Mucosa of rectum (tissue), 2 donors: ENCODE results near the gene PDE4B.

Experiments
- H3K27ac ChIP-seq, 2 donors: one replicate each; pipeline ENCODE4 v1.7.0; 2013; ENCODE audit warnings: inconsistent platforms in 2 of 2, low read depth in 2 of 2, low read length in 2 of 2
- H3K27me3 ChIP-seq, 2 donors: one replicate each; pipeline ENCODE4 v1.7.0; 2013; ENCODE audit warnings: low read length in 2 of 2; ENCODE audit not compliant: control insufficient read depth in 2 of 2, insufficient read depth in 2 of 2
- H3K36me3 ChIP-seq, 2 donors: one replicate each; pipeline ENCODE4 v1.7.0; 2013; ENCODE audit warnings: low read length in 2 of 2; ENCODE audit not compliant: control insufficient read depth in 2 of 2, insufficient read depth in 2 of 2
- H3K4me1 ChIP-seq, 2 donors: one replicate each; pipeline ENCODE4 v1.7.0; 2013; ENCODE audit warnings: low read length in 2 of 2, mild to moderate bottlenecking in 1 of 2; ENCODE audit not compliant: control insufficient read depth in 2 of 2, insufficient read depth in 2 of 2
- H3K4me3 ChIP-seq, 2 donors: one replicate each; pipeline ENCODE4 v1.7.0; 2013; ENCODE audit warnings: low read length in 2 of 2
- H3K9ac ChIP-seq, 2 donors: one replicate each; pipeline ENCODE4 v1.7.0; 2013; ENCODE audit warnings: low read length in 2 of 2, low read depth in 1 of 2, mild to moderate bottlenecking in 1 of 2
- H3K9me3 ChIP-seq, 2 donors: one replicate each; pipeline ENCODE4 v1.7.0; 2013; ENCODE audit warnings: low read length in 2 of 2; ENCODE audit not compliant: control insufficient read depth in 2 of 2
- donor health status: healthy.
- donor health status: Normal muscosa, but diverticular disease.

PDE4B gene

DNA sequence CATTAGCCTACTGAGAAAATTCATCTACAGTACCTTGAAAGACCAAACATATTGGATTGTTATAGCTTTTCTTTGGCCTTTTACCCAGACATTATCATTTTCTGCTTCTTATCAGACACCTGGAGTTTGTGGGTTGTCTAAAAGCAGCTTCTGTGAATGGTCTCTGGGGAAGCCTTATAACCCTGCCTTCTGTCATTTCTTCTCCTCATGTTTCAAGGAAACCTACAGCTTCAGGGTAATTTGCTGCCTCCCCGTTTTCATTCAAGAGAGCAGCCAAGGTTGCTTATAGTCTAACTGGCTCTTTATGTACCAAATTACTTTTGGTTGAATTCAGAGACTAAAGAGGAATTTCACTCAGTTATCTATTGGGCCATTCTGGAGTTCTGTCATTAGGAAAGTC lies 453.0 kb downstream of the PDE4B start:
- Histone ChIP-seq H3K36me3 (no peaks in the 10 kb centered on the region), H3K27ac (no peak overlapping the region), H3K4me3 (no peak overlapping the region), H3K4me1 (peaks cover 0 to 4% of the 10 kb centered on the region in 2 donors), H3K9me3 (no peaks in the 10 kb centered on the region), H3K9ac (no peak overlapping the region), H3K27me3 (no peaks in the 10 kb centered on the region)

DNA sequence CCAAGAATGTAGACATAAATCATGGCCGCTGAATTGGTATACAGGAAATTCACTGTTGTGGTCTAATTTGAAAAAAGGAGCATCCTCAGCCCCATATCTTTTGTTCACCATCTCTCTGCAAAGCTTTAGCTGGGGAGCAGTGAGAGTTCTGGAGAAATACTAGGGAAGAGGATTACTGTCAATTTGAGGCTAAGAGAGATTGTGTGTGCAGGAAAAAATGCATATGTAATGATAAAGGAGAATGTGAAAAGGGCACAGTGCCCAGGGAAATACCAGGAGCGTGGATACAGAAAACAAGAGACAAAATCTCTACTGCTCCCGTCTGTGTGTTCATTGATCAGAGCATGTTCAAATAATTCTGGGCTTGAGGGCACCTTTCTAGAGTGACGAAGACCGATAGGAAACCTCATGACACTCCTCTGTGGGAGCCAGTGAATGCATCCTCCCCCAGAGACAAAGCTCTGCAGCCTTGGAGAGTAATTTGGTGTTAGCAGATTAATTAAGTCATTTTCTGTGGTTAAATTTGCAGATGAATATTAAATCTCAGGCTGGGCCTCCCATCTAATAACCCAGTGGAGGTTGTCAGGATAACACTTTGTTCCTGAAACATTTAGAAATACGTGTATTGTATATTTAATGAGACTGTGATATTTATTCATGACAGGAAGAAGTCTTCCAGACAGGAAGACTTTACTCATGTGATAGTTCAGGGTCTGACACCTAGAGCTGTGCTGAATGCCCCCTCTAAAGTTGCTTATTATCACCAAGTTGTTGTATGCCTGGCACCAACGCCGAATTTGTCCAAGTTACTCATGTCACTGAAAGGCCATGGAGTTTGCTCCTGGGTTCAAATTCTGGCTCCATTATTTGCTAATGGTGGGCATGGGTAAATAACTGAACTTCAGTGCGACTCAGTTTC lies 453.9 kb downstream of the PDE4B start:
- no peak overlapping the region for H3K4me3 ChIP-seq
- H3K36me3 ChIP-seq, result no peaks in the 10 kb centered on the region
- H3K9ac ChIP-seq, result no peak overlapping the region
- H3K27me3 ChIP-seq, result no peaks in the 10 kb centered on the region
- H3K27ac ChIP-seq, result peak overlapping the region in 1 of 2 donors; percentile 33
- H3K9me3 ChIP-seq, result no peaks in the 10 kb centered on the region
- peaks cover 0 to 4% of the 10 kb centered on the region in 2 donors for H3K4me1 ChIP-seq

DNA sequence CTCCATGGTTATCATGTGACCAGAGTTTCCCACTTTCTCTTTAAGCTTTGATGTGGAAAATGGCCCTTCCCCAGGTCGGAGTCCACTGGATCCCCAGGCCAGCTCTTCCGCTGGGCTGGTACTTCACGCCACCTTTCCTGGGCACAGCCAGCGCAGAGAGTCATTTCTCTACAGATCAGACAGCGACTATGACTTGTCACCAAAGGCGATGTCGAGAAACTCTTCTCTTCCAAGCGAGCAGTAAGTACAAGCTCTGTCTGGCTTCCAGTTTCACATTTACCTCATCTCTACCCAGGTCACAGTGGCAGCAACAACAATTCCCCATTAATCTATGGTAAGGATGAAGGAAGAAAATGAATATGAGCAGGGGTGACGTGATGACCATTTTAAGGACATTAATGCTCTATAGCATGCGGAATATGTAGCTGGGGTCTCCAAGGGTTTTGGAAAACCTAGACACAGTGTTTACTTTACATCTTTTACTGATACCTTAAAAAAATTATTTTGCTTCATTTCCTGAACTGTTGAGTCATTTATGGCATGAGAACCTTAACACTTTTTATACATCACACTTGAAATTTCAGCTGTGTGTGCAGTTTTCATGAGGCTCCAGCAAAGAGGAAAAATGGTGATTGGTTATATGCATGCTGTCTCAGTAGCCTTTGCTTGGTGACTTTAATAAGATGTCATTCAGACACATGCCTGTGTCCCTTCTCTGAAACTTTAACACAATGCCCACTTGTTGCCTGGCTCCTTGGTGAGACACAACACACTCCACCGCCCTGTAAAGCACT lies 454.9 kb downstream of the PDE4B start:
- H3K4me1 ChIP-seq, result peaks cover 0 to 4% of the 10 kb centered on the region in 2 donors
- H3K27ac ChIP-seq, result peak overlapping the region in 1 of 2 donors; percentile 33
- H3K27me3 ChIP-seq, result no peaks in the 10 kb centered on the region
- peak overlapping the region in 1 of 2 donors; percentile 53 for H3K4me3 ChIP-seq
- no peaks in the 10 kb centered on the region for H3K36me3 ChIP-seq
- H3K9ac ChIP-seq, result no peak overlapping the region
- H3K9me3 ChIP-seq, result no peaks in the 10 kb centered on the region

DNA sequence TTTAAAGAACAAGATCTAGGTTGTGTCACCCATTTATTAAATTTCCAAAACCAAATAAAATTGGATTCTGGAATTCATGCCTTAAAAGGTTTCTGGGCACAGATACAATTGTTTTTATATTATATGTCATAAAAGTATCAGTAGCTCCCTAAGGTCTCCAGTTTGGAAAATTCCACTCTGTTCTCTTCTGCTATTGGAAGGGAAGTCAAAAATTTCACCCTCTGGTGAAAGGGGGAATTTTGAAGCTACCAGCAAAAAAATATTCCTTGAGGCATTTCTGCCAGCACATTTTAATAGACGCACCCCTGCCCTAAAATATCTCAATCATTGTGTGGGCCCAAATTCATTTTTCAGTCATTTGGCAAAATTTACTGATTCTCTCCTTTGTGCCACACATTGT lies 455.6 kb downstream of the PDE4B start:
- H3K9me3 ChIP-seq, result no peaks in the 10 kb centered on the region
- H3K4me3 ChIP-seq, result no peak overlapping the region
- H3K36me3 ChIP-seq, result no peaks in the 10 kb centered on the region
- no peak overlapping the region for H3K27ac ChIP-seq
- no peak overlapping the region for H3K9ac ChIP-seq
- peaks cover 0 to 4% of the 10 kb centered on the region in 2 donors for H3K4me1 ChIP-seq
- H3K27me3 ChIP-seq, result no peaks in the 10 kb centered on the region

DNA sequence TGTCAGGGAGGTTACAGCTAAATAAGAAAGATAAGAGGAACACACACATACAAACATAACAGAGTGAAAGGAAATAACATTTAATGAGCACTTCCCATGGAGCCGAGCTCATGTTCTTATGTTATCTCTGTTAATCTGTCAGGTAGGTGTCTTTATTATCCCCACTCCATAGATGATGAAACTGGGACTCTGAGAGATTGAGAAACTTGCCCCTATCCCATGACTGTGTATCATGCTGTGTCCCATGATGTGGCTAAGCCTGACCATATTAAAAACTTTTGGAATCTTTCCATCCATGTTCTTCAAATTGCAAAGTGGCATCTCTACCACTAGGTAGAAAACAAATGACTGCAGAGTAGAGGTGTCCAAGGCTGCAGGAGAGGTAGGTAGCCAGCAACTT lies 456.1 kb downstream of the PDE4B start:
- Histone ChIP-seq H3K27ac (no peak overlapping the region), H3K9ac (no peak overlapping the region), H3K27me3 (no peaks in the 10 kb centered on the region), H3K4me1 (peaks cover 0 to 4% of the 10 kb centered on the region in 2 donors), H3K4me3 (no peak overlapping the region), H3K9me3 (no peaks in the 10 kb centered on the region), H3K36me3 (no peaks in the 10 kb centered on the region)

DNA sequence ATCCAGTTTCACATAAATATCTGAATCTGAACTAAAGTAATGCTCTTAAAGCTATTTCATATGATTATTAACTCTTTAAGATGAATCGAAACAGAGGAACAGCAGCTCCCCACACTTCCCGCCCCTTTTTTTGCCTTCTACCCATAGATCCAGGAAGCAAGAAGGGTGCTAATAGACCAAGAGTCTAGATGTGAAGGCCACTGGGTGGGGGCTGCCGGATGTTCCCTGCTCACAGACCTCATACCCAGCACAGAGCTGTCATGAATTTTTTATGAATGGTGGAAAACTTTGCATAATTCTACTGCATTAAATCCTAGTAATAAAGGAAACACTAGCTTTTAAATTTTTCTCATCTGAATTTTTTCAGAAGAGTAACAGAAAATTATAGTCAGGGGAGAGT lies 457.4 kb downstream of the PDE4B start:
- Histone ChIP-seq H3K9ac (no peak overlapping the region), H3K4me1 (peaks cover 0 to 4% of the 10 kb centered on the region in 2 donors), H3K27me3 (no peaks in the 10 kb centered on the region), H3K36me3 (no peaks in the 10 kb centered on the region), H3K9me3 (no peaks in the 10 kb centered on the region), H3K4me3 (no peak overlapping the region), H3K27ac (no peak overlapping the region)

DNA sequence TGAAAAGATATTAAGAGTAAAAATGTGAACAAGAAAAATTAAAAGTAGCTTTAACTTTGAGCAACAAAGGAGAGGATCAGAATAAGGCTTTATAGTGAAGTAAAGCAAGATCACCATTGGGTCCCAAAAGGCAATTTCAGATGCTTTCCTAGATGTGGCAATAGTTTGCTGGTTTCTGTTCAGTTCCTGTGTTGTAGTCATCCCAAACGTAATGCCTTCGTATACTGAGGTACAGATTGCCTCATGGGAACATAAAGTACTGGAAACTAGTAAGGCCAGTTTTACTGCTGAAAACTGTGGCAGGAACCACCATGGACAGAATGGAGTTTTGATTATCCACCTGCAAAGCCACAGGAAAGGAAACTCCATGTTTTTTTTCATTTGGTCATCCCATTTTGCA lies 457.8 kb downstream of the PDE4B start:
- no peak overlapping the region for H3K9ac ChIP-seq
- H3K36me3 ChIP-seq, result no peaks in the 10 kb centered on the region
- no peak overlapping the region for H3K4me3 ChIP-seq
- no peak overlapping the region for H3K27ac ChIP-seq
- no peaks in the 10 kb centered on the region for H3K9me3 ChIP-seq
- peaks cover 0 to 4% of the 10 kb centered on the region in 2 donors for H3K4me1 ChIP-seq
- H3K27me3 ChIP-seq, result no peaks in the 10 kb centered on the region

DNA sequence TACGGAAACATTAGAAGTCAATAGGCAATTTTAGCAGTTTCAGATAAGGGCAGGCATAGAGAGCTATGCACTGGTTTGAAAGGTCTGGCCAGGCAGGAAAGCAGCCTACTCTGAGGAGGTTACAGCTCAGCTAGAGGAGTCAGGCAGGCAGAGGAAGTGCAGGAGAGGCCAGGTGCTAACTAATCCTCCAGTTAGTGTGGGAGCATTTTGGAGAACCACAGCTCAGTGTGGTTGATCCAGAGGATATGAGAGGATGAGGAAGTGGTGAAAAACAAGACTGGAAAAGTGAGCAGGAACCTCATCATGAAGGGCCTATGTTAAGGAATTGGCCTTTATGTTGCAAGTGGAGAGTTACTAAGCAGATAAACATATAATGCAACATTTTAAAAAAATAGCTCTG lies 458.9 kb downstream of the PDE4B start:
- H3K9ac ChIP-seq, result no peak overlapping the region
- no peaks in the 10 kb centered on the region for H3K27me3 ChIP-seq
- H3K36me3 ChIP-seq, result no peaks in the 10 kb centered on the region
- H3K4me3 ChIP-seq, result no peak overlapping the region
- no peaks in the 10 kb centered on the region for H3K9me3 ChIP-seq
- no peak overlapping the region for H3K27ac ChIP-seq
- peaks cover 0 to 1% of the 10 kb centered on the region in 2 donors for H3K4me1 ChIP-seq

DNA sequence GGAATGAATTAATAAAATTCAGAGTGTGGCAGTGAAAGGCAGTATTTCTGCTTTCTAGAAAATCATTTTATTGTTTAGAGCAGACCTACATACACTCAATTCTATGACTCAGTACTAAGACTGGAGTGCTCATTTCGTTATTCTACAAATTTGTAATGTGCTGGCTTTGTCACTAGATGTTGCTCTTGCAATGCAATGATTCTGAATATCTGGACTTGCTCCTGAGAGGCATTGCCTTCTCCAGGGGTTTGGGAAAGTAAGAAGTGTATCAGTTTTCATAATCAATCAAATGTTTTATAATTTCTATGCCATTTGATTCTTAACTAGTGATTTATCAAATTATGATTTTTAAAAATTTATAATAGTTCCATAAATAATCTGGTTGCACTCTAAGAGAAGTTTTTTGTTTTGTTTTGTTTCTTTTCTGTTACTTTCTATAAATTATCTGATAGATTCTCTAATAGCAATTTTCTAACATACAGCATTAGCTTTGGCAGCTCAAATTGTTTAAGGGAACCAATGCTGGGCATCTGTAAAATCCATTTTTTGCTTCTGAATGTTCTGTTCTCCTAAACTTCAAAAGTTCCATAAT lies 460.7 kb downstream of the PDE4B start:
- no peaks in the 10 kb centered on the region for H3K36me3 ChIP-seq
- H3K27me3 ChIP-seq, result no peaks in the 10 kb centered on the region
- H3K4me1 ChIP-seq, result no peaks in the 10 kb centered on the region
- no peaks in the 10 kb centered on the region for H3K9me3 ChIP-seq
- no peak overlapping the region for H3K27ac ChIP-seq
- H3K4me3 ChIP-seq, result no peak overlapping the region
- no peak overlapping the region for H3K9ac ChIP-seq

DNA sequence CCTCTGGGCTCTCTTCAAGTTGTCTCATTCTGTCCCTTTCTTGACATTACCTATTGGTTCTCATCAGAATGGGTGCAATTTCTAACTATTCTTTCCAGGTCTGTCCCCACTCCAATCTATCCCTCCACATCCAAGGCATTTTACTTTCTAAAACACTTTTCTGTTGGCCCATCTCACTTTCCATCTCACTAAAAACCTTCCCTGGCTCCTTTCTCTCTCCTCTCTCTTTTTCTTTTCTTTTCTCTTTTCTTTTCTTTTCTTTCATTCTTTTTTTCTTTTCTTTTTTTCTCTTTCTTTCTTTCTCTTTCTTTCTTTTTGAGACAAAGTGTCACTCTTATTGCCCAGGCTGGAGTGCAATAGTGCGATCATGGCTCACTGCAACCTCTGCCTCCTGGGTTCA lies 462.1 kb downstream of the PDE4B start:
- no peak overlapping the region for H3K9ac ChIP-seq
- H3K4me1 ChIP-seq, result no peaks in the 10 kb centered on the region
- H3K36me3 ChIP-seq, result no peaks in the 10 kb centered on the region
- H3K27me3 ChIP-seq, result no peaks in the 10 kb centered on the region
- H3K27ac ChIP-seq, result no peak overlapping the region
- no peaks in the 10 kb centered on the region for H3K9me3 ChIP-seq
- H3K4me3 ChIP-seq, result no peak overlapping the region
